HG03565 (cell line): Measurements from ENCODE around the gene TAAR1.
A peak's percentile ranks its signal among the peaks of the same experiment; 100 is the strongest.
"Not testable (repeated sequence)": the region's sequence is repeated elsewhere in the genome, so short reads cannot be mapped to it uniquely, and the experiment has no call there.

Source experiments
- ATAC-seq: cut with Tn5 transposase; IDR thresholded peaks from one replicate; pipeline ENCODE4 v1.9.1; 2021; ENCODE audit warnings: mild to moderate bottlenecking, moderate library complexity; ENCODE audit not compliant: unreplicated experiment

The TAAR1 gene

GRCh38 chr6:132659082-132659481 is at the start of gene TAAR1:
TAAR1 (minus strand) TSS chr6:132659182; CDS start chr6:132646003, 13,179 bp downstream.
- ATAC-seq = no peak

DNA sequence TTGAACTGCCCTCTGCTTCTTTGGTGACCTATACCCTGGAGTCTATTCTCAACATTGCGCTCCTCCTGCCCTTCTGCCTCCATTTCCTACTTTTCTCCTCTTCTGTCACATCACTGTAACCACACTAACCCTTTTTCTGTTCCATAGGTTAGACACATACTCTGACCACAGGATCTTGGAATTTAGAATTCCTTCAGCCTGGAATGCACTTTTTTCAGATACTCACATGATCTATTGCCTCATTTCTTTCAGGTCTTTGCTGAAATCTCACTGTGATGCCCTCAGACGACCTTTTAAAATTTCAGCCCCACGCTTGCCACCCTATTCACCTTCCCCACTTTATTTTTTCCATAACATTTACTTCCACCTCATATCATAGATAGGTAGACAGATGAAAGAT is 49.8 kb upstream of the TAAR1 start:
- ATAC-seq = no peak

GRCh38 chr6:132708002-132708401 is 49.0 kb upstream of the TAAR1 start:
- no peak for ATAC-seq

- ATAC-seq = not testable (repeated sequence)
Observed at GRCh38 chr6:132706756-132707155, 47.8 kb upstream of the TAAR1 start.

DNA sequence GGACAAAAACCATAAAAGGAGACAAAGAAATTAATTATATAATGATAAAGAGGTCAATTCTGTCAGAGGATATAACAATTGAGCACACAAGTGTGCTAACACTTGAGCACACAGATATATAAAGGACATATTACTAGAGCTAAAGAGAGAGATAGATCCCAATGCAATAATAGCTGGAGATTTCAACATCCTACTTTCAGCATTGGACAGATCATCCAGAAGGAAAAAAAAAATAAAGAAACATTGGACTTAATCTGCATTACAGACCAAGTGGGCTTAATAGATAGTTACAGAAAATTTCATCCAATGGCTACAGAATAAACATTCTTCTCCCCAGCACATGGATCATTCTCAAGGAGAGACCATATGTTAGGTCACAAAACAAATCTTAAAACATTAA is 45.0 kb upstream of the TAAR1 start:
- ATAC-seq = no peak

DNA sequence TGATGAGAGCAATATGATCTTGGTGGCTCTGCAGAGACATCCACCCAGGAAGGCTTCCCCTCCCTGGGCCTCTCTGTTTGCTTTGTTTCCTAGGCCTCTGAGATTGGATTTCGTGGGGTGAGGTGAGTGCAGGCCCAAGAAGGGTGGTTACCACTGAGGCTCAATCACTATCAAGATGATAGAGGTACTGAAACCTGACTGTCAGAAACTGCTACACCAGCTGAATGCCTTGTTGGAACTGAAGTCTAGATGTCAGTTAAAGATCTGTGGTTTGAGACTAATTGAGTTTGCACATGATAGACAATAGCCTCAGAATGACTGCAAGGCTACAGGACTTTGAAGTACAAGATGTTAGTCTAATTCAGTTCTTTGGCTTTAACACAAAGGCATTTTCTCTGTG is 39.6 kb upstream of the TAAR1 start:
- peak; percentile 89 for ATAC-seq

DNA sequence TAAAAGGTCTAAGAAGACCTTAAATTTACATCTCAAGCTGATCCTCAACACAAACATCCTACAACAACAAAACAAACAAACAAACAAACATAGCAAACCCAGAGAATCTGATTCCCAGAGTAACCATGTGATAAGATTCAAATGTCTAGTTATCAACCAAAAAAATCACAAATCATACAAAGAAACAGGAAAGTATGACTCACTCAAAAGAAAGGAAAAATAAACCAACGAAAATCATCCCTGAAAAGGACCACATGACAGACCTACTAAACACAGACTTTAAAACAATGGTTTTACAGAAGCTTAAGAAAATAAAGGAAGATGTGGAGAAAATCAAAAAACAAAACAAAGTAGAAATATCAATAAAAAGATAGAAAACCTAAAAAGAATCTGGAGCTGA is 36.8 kb upstream of the TAAR1 start:
- ATAC-seq = no peak

DNA sequence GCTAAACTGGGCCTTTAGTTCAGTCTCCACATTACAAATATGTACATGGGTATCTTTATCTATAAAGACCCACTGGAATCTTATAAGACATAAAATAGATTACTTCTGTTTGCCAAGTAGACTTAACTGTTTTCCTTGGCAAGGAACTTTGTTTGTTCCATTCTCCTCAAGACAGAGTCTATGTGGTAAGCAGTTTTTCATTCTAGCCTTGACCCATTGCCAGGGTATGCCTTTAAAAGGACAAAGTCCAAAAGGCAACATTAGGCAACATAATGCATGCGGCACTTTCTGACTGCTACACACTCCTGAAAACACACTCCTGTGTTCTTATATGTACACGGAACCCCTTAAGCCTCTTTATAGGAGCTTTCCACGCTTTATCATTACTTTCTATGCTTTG is 34.5 kb upstream of the TAAR1 start:
- ATAC-seq = no peak

GRCh38 chr6:132690678-132691077 is 31.7 kb upstream of the TAAR1 start:
- no peak for ATAC-seq

DNA sequence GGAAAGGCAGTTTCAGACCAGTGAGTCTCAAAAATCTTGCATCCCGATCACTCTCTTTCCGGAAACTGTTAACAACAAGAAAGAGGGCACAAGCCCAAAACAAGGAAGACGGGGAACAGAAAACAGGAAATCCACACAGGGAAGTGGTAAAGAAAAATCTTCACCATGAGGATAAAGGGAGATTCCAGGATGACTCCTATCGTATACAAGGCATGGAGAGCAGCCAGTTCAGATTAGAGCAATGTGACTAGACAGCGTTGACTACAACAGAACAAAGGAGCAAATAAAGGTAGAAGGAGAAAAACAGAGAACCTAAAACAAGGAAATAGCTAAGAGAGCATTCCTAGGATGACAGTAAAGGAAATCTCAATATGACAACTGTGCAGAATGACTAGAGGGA is 28.3 kb upstream of the TAAR1 start:
- ATAC-seq = no peak

DNA sequence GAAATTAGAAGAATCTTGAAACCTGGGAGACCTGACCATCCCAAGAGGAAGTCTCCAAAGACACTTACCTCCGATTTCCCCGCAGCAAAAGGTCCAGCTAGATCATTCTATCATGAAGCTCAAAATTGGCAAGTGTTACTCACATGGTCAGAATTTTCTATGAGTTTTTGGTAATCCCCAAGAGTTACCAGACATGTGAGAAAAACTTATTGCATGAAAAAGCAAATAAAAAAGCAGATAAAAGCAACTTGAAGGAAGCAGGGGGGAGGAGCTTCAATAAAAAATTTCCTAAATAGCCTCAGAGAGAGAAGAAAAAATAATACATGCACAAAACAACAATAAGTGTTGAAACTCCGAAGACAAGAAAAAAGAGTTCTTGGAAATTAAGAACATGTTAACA is 27.5 kb upstream of the TAAR1 start:
- no peak for ATAC-seq

GRCh38 chr6:132685009-132685408 is 26.0 kb upstream of the TAAR1 start:
- ATAC-seq = no peak

- no peak for ATAC-seq
Observed at GRCh38 chr6:132684272-132684671, 25.3 kb upstream of the TAAR1 start.

DNA sequence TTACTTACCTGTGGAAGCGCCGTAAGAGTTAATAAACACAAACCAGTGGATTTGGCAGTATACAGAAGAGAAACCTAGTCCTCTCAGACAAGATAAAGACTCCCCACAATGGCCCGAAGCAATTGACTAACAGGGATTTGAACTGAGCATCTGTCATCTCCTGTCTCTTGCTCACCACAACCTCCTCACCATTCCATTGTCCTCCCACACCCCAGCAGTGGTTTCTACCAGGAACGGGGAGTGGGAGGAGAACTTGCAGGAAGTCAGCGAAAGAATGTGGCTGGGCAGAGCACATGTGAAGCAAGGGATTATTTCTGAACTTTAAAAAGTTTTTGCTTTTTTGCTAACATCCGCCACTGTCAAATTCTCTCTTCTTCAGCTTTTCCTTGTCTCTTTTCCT is 24.6 kb upstream of the TAAR1 start:
- ATAC-seq = no peak

DNA sequence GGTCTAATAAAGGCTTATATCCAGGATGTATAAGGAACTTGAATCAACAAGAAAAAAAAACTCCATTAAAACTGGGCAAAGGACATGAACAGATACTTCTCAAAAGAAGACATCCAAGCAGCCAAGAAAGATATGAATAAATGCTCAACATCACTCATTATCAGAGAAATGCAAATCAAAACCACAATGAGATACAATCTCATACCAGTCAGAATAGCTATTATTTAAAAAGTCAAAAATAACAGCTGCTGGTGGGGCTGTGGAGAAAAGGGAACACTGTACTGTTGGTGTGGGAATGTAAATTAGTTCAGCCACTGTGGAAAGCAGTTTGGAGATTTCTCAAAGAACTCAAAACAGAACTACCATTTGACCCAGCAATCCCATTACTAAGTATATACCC is 20.1 kb upstream of the TAAR1 start:
- ATAC-seq = not testable (repeated sequence)

DNA sequence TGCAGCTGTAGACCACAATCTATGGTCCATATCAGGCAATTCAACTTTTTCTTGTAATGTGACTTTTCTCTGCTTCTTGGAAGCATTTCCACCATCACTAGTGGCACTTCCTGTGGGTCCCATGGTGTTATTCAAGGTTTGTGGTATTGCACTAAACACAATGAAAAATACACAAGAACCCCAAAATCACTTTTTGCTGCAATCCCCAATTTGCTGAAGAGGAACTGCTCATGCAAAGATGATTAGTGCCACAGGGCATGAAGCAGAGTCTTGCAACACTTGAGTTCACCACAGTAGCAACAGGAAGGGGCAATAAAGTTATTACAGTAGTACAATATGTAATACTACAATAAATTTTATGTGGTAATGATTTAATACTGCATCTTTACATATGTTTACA is 16.8 kb upstream of the TAAR1 start:
- no peak for ATAC-seq

GRCh38 chr6:132675002-132675401 is 16.0 kb upstream of the TAAR1 start:
- no peak for ATAC-seq

GRCh38 chr6:132673376-132674094 is 14.6 kb upstream of the TAAR1 start:
- ATAC-seq = no peak

- no peak for ATAC-seq
Observed at GRCh38 chr6:132671295-132671694, 12.3 kb upstream of the TAAR1 start.

- ATAC-seq = no peak
Observed at GRCh38 chr6:132669690-132670291, 10.8 kb upstream of the TAAR1 start.

- no peak for ATAC-seq
Observed at GRCh38 chr6:132666118-132666517, 7.1 kb upstream of the TAAR1 start.

DNA sequence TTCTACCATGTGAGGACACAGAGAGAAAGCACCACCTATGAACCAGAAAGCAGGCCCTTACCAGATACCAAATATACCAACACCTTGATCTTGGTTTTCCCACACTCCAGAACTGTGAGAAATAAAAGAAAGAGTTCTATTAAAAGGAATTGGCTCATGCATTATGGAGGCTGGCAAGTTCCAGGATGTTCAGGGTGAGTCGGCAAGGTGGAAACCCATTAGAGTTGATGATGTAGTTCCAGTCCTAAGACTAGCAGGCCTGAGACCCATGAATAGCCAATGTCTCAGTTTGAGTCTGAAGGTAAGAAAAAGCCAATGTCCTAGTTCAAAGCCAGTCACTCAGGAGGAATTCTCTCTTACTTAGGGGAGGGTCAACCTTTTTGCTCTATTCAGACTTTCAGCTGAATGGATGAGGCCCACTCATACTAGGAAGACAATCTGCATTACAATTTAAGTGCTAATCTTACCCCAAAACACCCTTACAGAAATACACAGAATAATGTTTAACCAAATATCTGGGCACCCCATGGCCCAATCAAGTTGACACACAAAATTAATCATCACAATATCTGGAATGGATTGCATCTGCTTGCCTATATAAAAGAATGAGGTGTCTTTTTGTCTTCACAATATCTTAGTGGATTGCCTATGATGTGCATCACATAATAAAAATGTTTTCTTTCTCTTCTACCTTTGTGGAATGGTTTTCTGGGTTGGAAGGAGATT is 5.5 kb upstream of the TAAR1 start:
- ATAC-seq = no peak
